SK-N-SH (cell line): ENCODE measurements around the gene DENND10. TPM values are rescaled to one million over a fixed set of nuclear protein-coding genes. Genes with fewer than 3 reads are reported as not detected.
"Not testable (repeated sequence)": the region's sequence is repeated elsewhere in the genome, so short reads cannot be mapped to it uniquely, and the experiment has no call there.

Experiments used
- CTCF ChIA-PET: fragments of 300-600, 350-600 bp; formaldehyde crosslinking; extraction: SDS; loops from one replicate; lab custom pipeline; 2021; lab: Yijun Ruan, JAX
- POLR2A ChIA-PET: fragments of 350-600 bp; sonication (Branson Sonifier 250); formaldehyde crosslinking; extraction: SDS; loops from one replicate; lab custom pipeline; 2020; ENCODE audit warnings: antibody characterized with exemption, inconsistent platforms; lab: Yijun Ruan, JAX
- DNase-seq: peaks from one replicate; pipeline ENCODE4 v3.0.0; 2012
- H2AFZ ChIP-seq: fragments of 200-600 bp; sonication (generic); 2 replicates; pipeline ENCODE4 v1.8.1; 2016; ENCODE audit warnings: antibody characterized with exemption, mild to moderate bottlenecking, low read depth
- H3F3A ChIP-seq: fragments of 200-600 bp; sonication (generic); replicated peaks from 2 replicates; pipeline ENCODE3; 2016; ENCODE audit warnings: antibody characterized with exemption, mild to moderate bottlenecking; ENCODE audit not compliant: insufficient read depth
- H3K27ac ChIP-seq, 2 experiments: fragments of 200-500 bp in 1 of 2; fragments of 200-600 bp in 1 of 2; sonication (Bioruptor generic) in 1 of 2; sonication (generic), shearing (Covaris generic) in 1 of 2; 2 replicates each; pipeline versions ENCODE4 v1.5.1 to v1.6.1; 2014 to 2016; ENCODE audit warnings: low read depth in 2 of 2, inconsistent platforms in 1 of 2, low read length in 1 of 2, mild to moderate bottlenecking in 1 of 2, mixed read lengths in 1 of 2
- H3K27me3 ChIP-seq: fragments of 200-600 bp; sonication (generic), shearing (Covaris generic); 2 replicates; pipeline ENCODE4 v1.6.1; 2016; ENCODE audit warnings: mixed run types; ENCODE audit not compliant: insufficient read depth
- H3K36me3 ChIP-seq, 2 experiments: fragments of 200-500 bp in 1 of 2; fragments of 200-600 bp in 1 of 2; sonication (Bioruptor generic) in 1 of 2; sonication (generic) in 1 of 2; replicated peaks in 1 of 2; 2 replicates each; pipeline versions ENCODE3 to v1.5.1; 2014 to 2016; ENCODE audit warnings: low read length in 1 of 2, mild to moderate bottlenecking in 1 of 2; ENCODE audit not compliant: insufficient read depth in 2 of 2, control insufficient read depth in 1 of 2
- H3K4me1 ChIP-seq, 2 experiments: fragments of 200-500 bp in 1 of 2; fragments of 200-600 bp in 1 of 2; sonication (Bioruptor generic) in 1 of 2; sonication (generic), shearing (Covaris generic) in 1 of 2; 2 replicates each; pipeline versions ENCODE4 v1.5.1 to v1.6.1; 2014 to 2016; ENCODE audit warnings: low read depth in 1 of 2, low read length in 1 of 2, mixed run types in 1 of 2; ENCODE audit not compliant: insufficient read depth in 2 of 2, control insufficient read depth in 1 of 2
- H3K4me2 ChIP-seq: fragments of 200-600 bp; sonication (generic), shearing (Covaris generic); 2 replicates; pipeline ENCODE4 v1.6.1; 2017; ENCODE audit warnings: mixed run types
- H3K4me3 ChIP-seq, 2 experiments: fragments of 200-500 bp in 1 of 2; fragments of 200-600 bp in 1 of 2; sonication (Bioruptor generic) in 1 of 2; sonication (generic), shearing (Covaris generic) in 1 of 2; 2 replicates each; pipeline versions ENCODE4 v1.5.1 to v1.8.1; 2014 to 2016; ENCODE audit warnings: low read depth in 2 of 2, inconsistent platforms in 1 of 2, low read length in 1 of 2, mild to moderate bottlenecking in 1 of 2, mixed read lengths in 1 of 2, moderate library complexity in 1 of 2
- H3K79me2 ChIP-seq: fragments of 200-600 bp; sonication (generic); 2 replicates; pipeline ENCODE4 v1.8.1; 2017; ENCODE audit warnings: mild to moderate bottlenecking; ENCODE audit not compliant: insufficient read depth
- H3K9ac ChIP-seq: fragments of 200-600 bp; sonication (generic); 2 replicates; pipeline ENCODE4 v1.6.1; 2017; ENCODE audit warnings: mixed run types
- H3K9me2 ChIP-seq: fragments of 200-600 bp; sonication (generic); 2 replicates; pipeline ENCODE4 v1.6.1; 2017; ENCODE audit warnings: mixed run types
- H3K9me3 ChIP-seq: fragments of 200-600 bp; sonication (generic); 2 replicates; pipeline ENCODE4 v1.6.1; 2017; ENCODE audit warnings: mixed run types, mild to moderate bottlenecking, moderate library complexity
- H4K20me1 ChIP-seq: fragments of 200-600 bp; sonication (generic); 2 replicates; pipeline ENCODE4 v1.6.1; 2017; ENCODE audit warnings: mild to moderate bottlenecking, mixed run types; ENCODE audit not compliant: insufficient read depth
- EZH2phosphoT487 ChIP-seq: fragments of 200-600 bp; sonication (generic); IDR thresholded peaks from 2 replicates; pipeline ENCODE4 v1.6.1; 2017; ENCODE audit warnings: low read depth, mixed run types, mild to moderate bottlenecking, antibody characterized with exemption, moderate library complexity, borderline replicate concordance
- FOXM1 ChIP-seq: IDR thresholded peaks from 2 replicates; pipeline ENCODE4 v1.4.0; 2012; ENCODE audit warnings: low read depth, mild to moderate bottlenecking
- JUND ChIP-seq: IDR thresholded peaks from 2 replicates; pipeline ENCODE4 v1.4.0; 2012
- MAX ChIP-seq: IDR thresholded peaks from 2 replicates; pipeline ENCODE4 v1.4.0; 2012; ENCODE audit warnings: low read depth
- NRF1 ChIP-seq: IDR thresholded peaks from 2 replicates; pipeline ENCODE4 v1.6.1; 2012; ENCODE audit warnings: low read depth, mild to moderate bottlenecking, low read length
- POLR2AphosphoS5 ChIP-seq: IDR thresholded peaks from 2 replicates; pipeline ENCODE4 v1.6.1; 2012; ENCODE audit warnings: low read depth, low read length
- RAD21 ChIP-seq: IDR thresholded peaks from 2 replicates; pipeline ENCODE4 v1.6.1; 2012; ENCODE audit warnings: mild to moderate bottlenecking, low read length
- SMC3 ChIP-seq: IDR thresholded peaks from 2 replicates; pipeline ENCODE4 v1.6.1; 2012; ENCODE audit warnings: low read depth, low read length, improper control_type of control experiment
- TCF12 ChIP-seq: IDR thresholded peaks from 2 replicates; pipeline ENCODE4 v1.4.0; 2012
- TEAD4 ChIP-seq: IDR thresholded peaks from 2 replicates; pipeline ENCODE4 v1.4.0; 2012; ENCODE audit warnings: mild to moderate bottlenecking, borderline replicate concordance; ENCODE audit not compliant: insufficient read depth
- USF1 ChIP-seq: IDR thresholded peaks from 2 replicates; pipeline ENCODE4 v1.4.0; 2012; ENCODE audit warnings: low read depth, borderline replicate concordance
- ZBTB33 ChIP-seq: IDR thresholded peaks from 2 replicates; pipeline ENCODE4 v1.4.0; 2012; ENCODE audit warnings: low read depth, borderline replicate concordance
- WGBS: methylation state at CpG from one replicate; pipeline ENCODE4 v1.1.6; 2017; ENCODE audit warnings: low lambda C conversion rate; 5-methylcytosine and 5-hydroxymethylcytosine counted together
- polyA plus RNA-seq, 3 experiments: library from polyadenylated mRNA; depleted of rRNA; stranded (reverse); fragments of >200 nt; gene quantifications; 2 replicates each; pipeline ENCODE4 v1.2.3, GENCODE V29; 2012

Gene DENND10
- polyA plus RNA-seq, 1 of the 3 experiments (the other 2 are of a cell fraction), result 48.4 TPM

GRCh38 chr10:119095640-119096039, 8.3 kb upstream of the DENND10 start:
- Histone ChIP-seq H3K79me2 (no peaks in the 10 kb centered on the region), H4K20me1 (no peaks in the 10 kb centered on the region), H3K4me2 (no peak overlapping the region), H2AFZ (no peak overlapping the region), H3K9ac (no peak overlapping the region), H3K9me3 (no peaks in the 10 kb centered on the region), H3K27ac (no peak overlapping the region), H3K27me3 (no peaks in the 10 kb centered on the region), H3K4me3 (no peak overlapping the region), H3K4me1 (no peaks in the 10 kb centered on the region)
- CTCF ChIA-PET, result interaction anchor here (0.7 kb wide), 1 partner anchor 71 kb away, joined by 3 read pairs; no protein-coding TSS in a partner anchor
- no peak for DNase-seq
- TF ChIP-seq SMC3 (no peak), ZBTB33 (no peak), FOXM1 (no peak), TEAD4 (no peak), POLR2AphosphoS5 (no peak), EZH2phosphoT487 (no peak), TCF12 (no peak)
- TF ChIP-seq, all 33 proteins: peak for 0
- no peaks in the 10 kb centered on the region for H3F3A ChIP-seq
- POLR2A ChIA-PET, result no interaction called here
- WGBS, result 54% methylated on average over 4 of the region's 4 CpGs
- H3K36me3 ChIP-seq, result no peaks in the 10 kb centered on the region
- H3K9me2 ChIP-seq, result no peaks in the 10 kb centered on the region

GRCh38 chr10:119096641-119097415, 7.1 kb upstream of the DENND10 start:
- H3K4me1 ChIP-seq, H3K4me3 ChIP-seq, H3K27me3 ChIP-seq, H3K36me3 ChIP-seq, POLR2A ChIA-PET, H3K79me2 ChIP-seq, H3K9me3 ChIP-seq, DNase-seq, H3K27ac ChIP-seq, H3K9me2 ChIP-seq, H3F3A ChIP-seq, H3K9ac ChIP-seq, H2AFZ ChIP-seq, H3K4me2 ChIP-seq, H4K20me1 ChIP-seq: not testable (repeated sequence)
- 88% methylated on average over 12 of the region's 12 CpGs for WGBS
- CTCF ChIA-PET, result interaction anchor here (0.7 kb wide), 1 partner anchor 763 kb away, joined by 3 read pairs; no protein-coding TSS in a partner anchor

- no peaks in the 10 kb centered on the region for H3K27me3 ChIP-seq
- H3K9me2 ChIP-seq, result no peaks in the 10 kb centered on the region
- no peak for DNase-seq
- H2AFZ ChIP-seq, result no peak overlapping the region
- H3K79me2 ChIP-seq, result no peaks in the 10 kb centered on the region
- no peak overlapping the region for H3K4me2 ChIP-seq
- H3K27ac ChIP-seq, result no peak overlapping the region
- peaks cover 0 to 2% of the 10 kb centered on the region in 2 experiments; a peak in 1 of 4 replicates for H3K4me1 ChIP-seq
- H3K9ac ChIP-seq, result no peak overlapping the region
- no peaks in the 10 kb centered on the region for H3K9me3 ChIP-seq
- H4K20me1 ChIP-seq, result no peaks in the 10 kb centered on the region
- 75% methylated on average over 3 of the region's 3 CpGs for WGBS
- CTCF ChIA-PET, result no interaction called here
- H3K36me3 ChIP-seq, result no peaks in the 10 kb centered on the region
- TF ChIP-seq NRF1 (no peak), ZBTB33 (no peak), FOXM1 (no peak), USF1 (no peak), SMC3 (no peak), RAD21 (no peak), MAX (no peak), JUND (no peak), EZH2phosphoT487 (no peak)
- H3F3A ChIP-seq, result peaks cover 5% of the 10 kb centered on the region
- POLR2A ChIA-PET, result no interaction called here
- H3K4me3 ChIP-seq, result no peak overlapping the region
Measured at GRCh38 chr10:119098576-119098975, 5.3 kb upstream of the DENND10 start.
